ENCODE measurements around the gene FAM25A.

DNA sequence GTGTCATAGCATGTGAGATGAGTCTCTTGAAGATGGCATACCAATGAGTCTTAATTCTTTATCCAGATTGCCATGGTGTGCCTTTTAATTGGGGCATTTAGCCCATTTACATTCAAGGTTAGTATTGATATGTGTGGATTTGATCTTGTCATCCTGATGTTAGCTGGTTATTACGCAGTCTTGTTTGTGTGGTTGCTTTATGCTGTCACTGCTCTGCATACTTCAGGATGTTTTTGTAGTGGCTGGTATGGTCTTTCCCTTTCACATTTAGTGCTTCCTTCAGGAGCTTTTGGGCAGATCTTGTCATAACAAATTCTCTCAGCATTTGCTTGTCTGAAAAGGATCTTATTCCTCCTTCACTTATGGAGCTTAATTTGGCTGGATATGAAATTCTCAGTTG, 16.5 kb downstream of the FAM25A start:
- TF ChIP-seq, protein P1, sequence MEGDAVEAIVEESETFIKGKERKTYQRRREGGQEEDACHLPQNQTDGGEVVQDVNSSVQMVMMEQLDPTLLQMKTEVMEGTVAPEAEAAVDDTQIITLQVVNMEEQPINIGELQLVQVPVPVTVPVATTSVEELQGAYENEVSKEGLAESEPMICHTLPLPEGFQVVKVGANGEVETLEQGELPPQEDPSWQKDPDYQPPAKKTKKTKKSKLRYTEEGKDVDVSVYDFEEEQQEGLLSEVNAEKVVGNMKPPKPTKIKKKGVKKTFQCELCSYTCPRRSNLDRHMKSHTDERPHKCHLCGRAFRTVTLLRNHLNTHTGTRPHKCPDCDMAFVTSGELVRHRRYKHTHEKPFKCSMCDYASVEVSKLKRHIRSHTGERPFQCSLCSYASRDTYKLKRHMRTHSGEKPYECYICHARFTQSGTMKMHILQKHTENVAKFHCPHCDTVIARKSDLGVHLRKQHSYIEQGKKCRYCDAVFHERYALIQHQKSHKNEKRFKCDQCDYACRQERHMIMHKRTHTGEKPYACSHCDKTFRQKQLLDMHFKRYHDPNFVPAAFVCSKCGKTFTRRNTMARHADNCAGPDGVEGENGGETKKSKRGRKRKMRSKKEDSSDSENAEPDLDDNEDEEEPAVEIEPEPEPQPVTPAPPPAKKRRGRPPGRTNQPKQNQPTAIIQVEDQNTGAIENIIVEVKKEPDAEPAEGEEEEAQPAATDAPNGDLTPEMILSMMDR (IDR thresholded peaks at IDR 0.05; ENCODE audit: low read depth, low read length) = no peak
- TF ChIP-seq POLR2A (IDR thresholded peaks at IDR 0.05; ENCODE audit: extremely low read depth, insufficient read length) (no peak), MYC (IDR thresholded peaks at IDR 0.05; ENCODE audit: low read depth, low read length) (no peak)
- TF ChIP-seq, protein P2, sequence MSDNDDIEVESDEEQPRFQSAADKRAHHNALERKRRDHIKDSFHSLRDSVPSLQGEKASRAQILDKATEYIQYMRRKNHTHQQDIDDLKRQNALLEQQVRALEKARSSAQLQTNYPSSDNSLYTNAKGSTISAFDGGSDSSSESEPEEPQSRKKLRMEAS (IDR thresholded peaks at IDR 0.05; ENCODE audit: low read depth, low read length) = no peak
